KOPT-K1 (cell line): Measurements from ENCODE around the gene AGBL5.
A peak's percentile ranks its signal among the peaks of the same experiment; 100 is the strongest.

Experiments used
- H3K27ac ChIP-seq: fragments of 200-600 bp; sonication (generic); 2 replicates; pipeline ENCODE4 v1.5.1; 2016; ENCODE audit warnings: antibody characterized with exemption, mild to moderate bottlenecking, low read depth, low read length; ENCODE audit not compliant: poor library complexity, severe bottlenecking
- H3K36me3 ChIP-seq: fragments of 200-600 bp; sonication (generic); 2 replicates; pipeline ENCODE4 v1.5.1; 2017; ENCODE audit warnings: antibody characterized with exemption, mild to moderate bottlenecking, low read length, moderate library complexity; ENCODE audit not compliant: insufficient read depth
- H3K9me3 ChIP-seq: fragments of 200-600 bp; sonication (generic); 2 replicates; pipeline ENCODE4 v1.5.1; 2017; ENCODE audit warnings: antibody characterized with exemption, low read length, mild to moderate bottlenecking; ENCODE audit not compliant: insufficient read depth, poor library complexity, severe bottlenecking

AGBL5 gene

DNA sequence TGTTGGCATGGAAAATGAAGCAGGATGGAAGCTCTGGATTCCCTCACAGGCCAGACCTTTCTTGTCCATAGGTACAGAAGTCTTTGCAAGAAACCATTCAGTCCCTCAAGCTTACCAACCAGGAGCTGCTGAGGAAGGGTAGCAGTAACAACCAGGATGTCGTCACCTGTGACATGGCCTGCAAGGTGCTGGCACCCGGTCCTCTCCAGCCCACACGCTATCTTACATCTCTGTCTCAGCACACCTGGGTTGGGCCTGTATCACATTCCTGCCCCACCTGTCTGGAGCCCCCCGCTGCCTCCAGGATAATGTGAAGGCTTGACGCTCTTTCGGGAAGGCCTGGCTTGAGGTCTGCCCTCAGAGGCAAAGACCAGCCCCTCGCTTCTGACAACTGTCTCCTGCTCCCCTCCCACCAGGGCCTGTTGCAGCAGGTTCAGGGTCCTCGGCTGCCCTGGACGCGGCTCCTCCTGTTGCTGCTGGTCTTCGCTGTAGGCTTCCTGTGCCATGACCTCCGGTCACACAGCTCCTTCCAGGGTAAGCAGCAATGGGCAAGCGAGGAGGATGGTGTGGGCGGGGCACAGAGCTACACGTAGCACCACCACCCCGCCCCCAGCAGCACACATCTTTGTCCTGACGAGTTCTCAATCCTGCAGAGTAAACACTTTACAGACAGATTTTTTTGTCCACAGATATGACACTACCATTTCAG is 12.7 kb upstream of the AGBL5 start:
- Histone ChIP-seq H3K9me3 (no peaks in the 10 kb centered on the region), H3K36me3 (peaks cover 88% of the 10 kb centered on the region), H3K27ac (no peak overlapping the region)

DNA sequence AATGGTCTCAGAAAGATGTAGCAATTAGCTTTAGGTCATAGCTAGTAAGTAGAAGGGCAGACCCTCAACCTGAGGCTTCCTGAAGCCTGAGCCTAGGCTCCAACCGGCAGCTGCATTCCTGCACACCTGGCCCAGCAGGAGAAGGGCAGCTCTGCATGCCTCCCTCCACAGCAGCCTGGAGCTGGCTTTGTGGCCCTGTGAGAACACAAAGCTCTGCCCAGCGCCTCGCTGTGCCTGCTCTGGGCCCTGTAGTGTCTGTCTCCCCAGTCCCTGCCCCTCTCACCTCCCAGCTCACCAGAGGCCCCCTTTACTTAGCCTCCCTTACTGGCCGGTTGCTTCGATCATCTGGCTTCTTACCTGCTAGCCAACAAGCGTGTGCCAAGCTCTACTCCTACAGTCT is 12.0 kb upstream of the AGBL5 start:
- H3K27ac ChIP-seq, result no peak overlapping the region
- H3K36me3 ChIP-seq, result peaks cover 88% of the 10 kb centered on the region
- no peaks in the 10 kb centered on the region for H3K9me3 ChIP-seq

DNA sequence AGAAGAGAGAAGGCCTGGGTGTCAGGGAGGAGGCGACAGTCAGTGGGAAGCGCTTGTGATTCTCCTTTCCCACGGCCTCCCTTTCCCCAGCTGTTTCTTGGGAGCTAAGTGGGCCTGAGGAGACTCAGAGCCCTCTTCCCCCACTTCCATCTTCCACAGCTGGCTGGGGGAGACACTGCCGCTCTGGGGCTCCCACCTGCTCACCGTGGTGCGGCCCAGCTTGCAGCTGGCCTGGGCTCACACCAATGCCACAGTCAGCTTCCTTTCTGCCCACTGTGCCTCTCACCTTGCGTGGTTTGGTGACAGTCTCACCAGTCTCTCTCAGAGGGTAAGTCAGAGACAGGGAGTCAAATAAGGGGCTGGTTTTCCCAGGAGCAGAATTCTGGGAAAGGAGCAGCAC is 11.6 kb upstream of the AGBL5 start:
- Histone ChIP-seq H3K36me3 (peaks cover 85% of the 10 kb centered on the region), H3K9me3 (no peaks in the 10 kb centered on the region), H3K27ac (no peak overlapping the region)

DNA sequence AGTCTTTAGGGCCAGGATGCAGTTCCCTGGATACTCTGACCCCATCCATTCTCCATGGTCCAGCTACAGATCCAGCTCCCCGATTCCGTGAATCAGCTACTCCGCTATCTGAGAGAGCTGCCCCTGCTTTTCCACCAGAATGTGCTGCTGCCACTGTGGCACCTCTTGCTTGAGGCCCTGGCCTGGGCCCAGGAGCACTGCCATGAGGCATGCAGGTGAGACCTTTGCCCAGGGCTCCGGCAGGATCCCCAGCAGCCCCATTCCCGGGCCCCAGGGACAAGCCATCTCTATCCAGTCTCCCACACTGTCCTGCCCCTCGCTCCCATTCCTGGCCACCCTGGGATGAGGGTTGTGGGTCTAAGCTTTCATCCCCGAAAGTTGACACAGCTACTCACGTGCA is 11.2 kb upstream of the AGBL5 start:
- Histone ChIP-seq H3K27ac (no peak overlapping the region), H3K36me3 (peaks cover 81% of the 10 kb centered on the region), H3K9me3 (no peaks in the 10 kb centered on the region)

DNA sequence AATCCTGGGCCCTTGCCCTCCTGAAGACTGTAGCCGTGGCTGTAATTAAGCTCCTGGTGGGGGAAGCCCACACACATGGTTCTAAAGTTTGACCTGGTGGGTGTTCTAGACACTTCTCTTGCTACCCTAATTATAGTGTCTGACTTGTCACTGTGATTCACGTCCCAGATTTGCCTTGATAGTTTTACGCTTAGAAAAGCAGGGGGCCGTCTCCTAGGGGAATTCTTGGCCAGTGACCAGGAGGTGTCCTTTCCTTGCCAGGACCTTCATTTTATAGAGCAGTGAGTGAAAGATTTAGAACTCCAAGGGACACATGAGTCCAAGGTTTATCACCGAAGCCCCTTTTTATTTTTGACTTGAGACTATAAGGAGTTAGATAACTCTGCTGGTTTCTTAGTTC is 9.7 kb upstream of the AGBL5 start:
- peaks cover 67% of the 10 kb centered on the region for H3K36me3 ChIP-seq
- H3K27ac ChIP-seq, result no peak overlapping the region

DNA sequence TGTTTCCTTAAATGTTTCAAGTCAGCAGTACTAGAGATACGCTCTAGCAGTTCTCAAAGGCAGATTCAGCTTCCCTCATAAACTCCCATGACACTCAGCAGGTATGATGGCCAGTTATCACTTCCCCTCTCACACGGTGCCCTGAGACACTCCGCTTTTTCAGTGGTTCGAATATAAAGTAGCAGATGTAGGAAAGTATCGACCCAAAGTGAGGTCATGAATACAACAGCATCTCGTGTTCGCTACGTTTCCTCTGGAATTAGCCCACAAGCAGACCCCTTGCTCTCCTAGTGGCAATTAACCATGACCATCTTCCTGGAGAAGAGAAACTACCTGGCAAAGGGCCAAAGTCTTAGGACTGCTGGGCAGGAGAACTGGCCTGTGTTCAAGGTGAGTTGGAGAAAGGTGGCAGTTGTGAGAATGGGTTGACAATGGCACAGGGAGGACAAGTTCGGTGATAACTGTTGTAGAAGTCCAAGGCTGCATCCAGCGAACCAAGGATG is 9.3 kb upstream of the AGBL5 start:
- Histone ChIP-seq H3K36me3 (peaks cover 62% of the 10 kb centered on the region), H3K9me3 (no peaks in the 10 kb centered on the region), H3K27ac (no peak overlapping the region)

More for the DNA sequence above, 9.7 kb upstream of the AGBL5 start:
- no peaks in the 10 kb centered on the region for H3K9me3 ChIP-seq

DNA sequence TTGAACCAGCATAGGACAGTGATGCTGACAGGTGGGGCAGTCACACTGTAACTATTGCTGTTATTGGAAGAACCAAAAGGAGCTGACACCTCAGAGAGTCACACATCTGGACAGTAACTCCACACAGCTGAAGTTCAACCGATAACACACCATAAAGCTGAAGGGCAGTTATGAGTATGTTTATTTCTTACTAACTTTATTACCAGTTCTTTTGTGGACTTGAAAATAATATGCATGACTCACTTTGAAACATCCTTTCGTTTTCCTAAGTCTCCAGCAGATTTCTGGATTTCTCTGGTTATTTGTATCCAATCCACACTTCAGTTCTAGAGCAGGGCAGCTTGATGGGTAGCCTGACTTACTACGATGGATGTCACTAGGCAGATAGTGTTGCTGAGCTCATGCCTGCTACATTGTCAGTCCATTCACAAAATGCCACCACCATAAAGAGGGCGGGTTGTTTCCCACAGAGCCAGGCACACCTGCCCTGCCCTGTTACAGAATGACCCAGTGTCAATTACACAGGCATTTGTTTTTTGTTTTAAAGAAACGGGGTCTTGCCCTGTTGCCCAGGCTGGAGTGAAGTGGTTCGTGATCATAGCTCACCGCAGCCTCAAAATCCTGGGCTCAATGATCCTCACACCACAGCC is 8.4 kb upstream of the AGBL5 start:
- no peaks in the 10 kb centered on the region for H3K9me3 ChIP-seq
- H3K36me3 ChIP-seq, result peaks cover 53% of the 10 kb centered on the region
- H3K27ac ChIP-seq, result no peak overlapping the region

DNA sequence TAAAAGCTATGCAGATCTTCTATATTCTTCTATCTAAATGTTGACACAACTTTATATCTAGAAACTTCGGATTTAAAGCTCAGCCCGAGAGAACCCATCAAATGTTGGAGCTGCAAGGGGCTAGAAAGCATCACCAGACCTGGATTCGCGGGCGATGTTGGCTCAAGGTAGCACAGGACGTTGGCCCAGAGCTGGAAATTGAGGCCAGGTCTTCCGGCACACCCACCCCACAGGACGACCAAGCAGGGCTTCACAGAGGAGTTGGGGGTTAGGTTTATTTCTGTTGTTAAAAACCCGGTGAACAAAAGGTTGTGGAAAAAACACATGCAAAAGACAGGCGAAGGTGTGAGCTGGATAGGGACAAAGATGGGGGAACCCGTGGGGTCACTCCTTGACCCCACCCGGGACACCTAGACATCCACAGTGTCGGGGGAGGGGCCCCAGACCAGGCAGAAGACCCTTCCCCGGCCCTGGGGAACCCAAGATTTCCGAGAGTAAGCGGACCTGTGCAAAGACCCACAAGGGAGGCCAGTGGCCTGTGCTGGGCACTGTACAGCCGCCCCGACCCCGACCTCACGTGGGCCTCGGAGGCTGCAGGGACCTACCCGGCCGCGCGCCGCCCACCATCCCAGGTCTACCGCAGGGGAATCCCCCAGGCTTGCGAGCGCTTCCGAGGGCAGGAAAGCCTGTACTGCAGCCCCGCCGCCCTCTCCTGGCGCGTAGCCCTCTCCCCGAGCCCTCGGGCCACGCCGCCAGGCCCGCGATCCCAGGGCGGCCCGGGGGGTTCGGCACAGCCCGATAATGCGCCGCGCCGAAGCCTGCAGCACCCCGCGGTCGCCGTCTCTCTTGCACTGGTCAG is 1.8 kb upstream of the AGBL5 start:
- H3K36me3 ChIP-seq, result peaks cover 15% of the 10 kb centered on the region
- H3K9me3 ChIP-seq, result no peaks in the 10 kb centered on the region
- peak overlapping the region; percentile 88 for H3K27ac ChIP-seq

DNA sequence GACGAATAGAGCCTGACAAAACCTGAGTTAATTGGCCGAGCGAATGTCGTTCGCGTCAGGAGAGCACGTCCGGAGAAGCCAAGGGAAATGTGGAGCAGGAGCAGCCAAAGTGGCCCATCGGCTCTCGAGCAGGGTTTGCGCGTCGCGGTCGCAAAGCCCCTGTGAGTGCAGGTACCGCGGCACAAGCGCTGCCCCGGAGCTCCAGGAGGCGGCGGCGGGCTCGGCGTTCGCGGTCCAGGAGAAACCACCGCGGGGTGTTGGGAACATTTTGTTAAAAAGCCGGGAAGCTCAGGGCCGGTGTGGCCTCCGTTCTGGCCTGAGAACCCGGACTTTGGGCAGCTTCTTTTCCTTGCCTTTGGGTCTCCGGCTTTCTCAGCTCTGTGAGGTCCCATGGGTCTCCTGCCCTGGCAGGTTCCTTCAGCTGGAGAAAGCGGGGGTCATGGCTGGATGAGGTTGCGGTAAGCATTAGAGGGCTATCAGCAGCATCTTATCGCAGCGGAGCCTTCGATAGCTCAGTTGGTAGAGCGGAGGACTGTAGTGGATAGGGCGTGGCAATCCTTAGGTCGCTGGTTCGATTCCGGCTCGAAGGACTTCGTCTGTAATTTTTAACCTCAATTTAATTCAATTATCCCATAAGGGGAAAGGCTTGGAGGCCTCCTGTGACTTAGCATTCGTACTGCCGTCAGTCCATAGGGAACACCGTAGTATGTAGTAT is 1.0 kb upstream of the AGBL5 start:
- peak overlapping the region; percentile 88 for H3K27ac ChIP-seq
- peaks cover 23% of the 10 kb centered on the region for H3K36me3 ChIP-seq
- H3K9me3 ChIP-seq, result no peaks in the 10 kb centered on the region

DNA sequence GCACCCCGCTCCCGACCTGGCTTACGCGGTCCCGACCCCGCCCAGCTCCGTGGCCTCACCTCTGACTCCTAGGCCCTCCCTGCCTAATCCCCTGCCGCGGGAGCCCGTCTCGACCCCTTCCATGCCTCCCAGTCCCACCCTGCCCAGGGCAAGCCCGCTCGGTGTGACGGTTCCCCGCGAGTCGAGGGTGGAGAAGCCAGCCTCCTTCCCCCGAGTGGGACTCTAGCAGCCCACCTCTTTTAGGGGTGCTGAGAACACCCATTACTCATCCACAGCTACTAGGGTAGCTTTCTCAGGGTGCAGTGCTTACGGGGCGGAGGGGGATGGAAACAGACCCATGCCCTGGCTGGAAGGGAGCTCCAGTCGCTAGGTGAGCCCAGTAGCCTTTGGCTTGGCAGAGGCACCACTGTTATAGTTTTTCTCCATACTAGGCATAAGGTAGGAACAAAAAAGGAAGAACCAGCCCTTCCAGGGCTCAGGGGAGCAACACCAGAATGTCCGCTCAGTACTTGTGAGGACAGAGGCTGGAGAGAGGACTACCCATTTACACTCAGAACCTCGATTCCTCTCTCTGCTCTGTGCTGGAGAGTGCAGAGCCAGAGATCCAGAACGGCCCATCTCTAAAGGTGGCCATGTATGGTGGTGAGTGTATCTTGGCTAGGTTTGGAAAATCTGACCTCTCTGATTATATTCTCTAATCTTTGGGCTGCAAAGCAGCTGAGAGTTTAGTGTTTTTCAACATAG is 606 bp downstream of the AGBL5 start:
- H3K27ac ChIP-seq, result peak overlapping the region; percentile 88
- no peaks in the 10 kb centered on the region for H3K9me3 ChIP-seq
- peaks cover 39% of the 10 kb centered on the region for H3K36me3 ChIP-seq

DNA sequence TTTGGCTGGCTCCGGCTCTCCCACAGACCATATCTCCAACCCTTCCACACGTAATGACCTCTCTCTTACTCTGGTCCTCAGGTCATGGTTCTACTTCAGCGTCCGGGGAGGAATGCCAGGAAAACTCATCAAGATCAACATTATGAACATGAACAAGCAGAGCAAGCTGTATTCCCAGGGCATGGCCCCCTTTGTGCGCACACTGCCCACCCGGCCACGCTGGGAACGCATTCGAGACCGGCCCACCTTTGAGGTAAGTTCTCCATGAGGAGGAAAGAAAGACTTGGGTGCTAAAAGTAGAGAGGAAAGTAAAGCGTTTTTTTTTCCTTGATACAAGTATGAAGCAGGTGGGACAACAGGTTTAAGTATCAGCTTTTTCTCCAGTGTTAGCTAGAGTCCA is 1.9 kb downstream of the AGBL5 start:
- Histone ChIP-seq H3K36me3 (peaks cover 50% of the 10 kb centered on the region), H3K9me3 (no peaks in the 10 kb centered on the region), H3K27ac (no peak overlapping the region)

DNA sequence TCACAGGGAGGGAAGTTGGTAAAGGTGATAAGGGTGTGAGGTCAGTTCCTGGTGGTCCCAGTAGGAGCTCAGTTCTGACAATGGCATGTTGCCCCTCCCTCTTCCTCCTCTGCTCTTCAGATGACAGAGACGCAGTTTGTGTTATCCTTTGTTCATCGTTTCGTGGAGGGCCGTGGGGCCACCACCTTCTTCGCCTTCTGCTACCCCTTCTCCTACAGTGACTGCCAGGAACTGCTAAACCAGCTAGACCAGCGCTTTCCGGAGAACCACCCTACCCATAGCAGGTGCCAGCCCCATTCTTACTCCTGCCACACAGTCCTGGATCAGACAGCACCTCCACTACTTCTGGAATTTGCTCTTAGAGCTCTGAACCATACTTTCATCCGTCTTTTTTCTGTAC is 2.3 kb downstream of the AGBL5 start:
- Histone ChIP-seq H3K36me3 (peaks cover 54% of the 10 kb centered on the region), H3K9me3 (no peaks in the 10 kb centered on the region), H3K27ac (no peak overlapping the region)

DNA sequence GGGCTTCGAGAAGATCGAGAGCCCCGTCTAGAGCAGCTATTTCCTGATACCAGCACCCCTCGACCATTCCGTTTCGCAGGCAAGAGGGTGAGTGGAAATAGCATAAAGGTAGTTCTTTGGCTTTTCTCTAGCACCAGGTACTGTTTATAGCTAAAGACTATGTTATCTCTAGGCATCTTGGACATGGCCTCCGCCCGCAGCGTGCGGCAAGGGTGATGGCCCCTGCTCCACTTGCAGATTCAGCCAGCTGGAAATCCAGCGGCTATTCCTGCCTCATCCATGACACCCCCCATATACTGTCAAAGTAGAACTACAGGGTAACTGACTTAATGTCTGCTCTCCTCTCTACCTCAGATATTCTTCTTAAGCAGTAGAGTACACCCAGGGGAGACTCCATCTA is 3.3 kb downstream of the AGBL5 start:
- Histone ChIP-seq H3K36me3 (peaks cover 64% of the 10 kb centered on the region), H3K27ac (no peak overlapping the region), H3K9me3 (no peaks in the 10 kb centered on the region)

DNA sequence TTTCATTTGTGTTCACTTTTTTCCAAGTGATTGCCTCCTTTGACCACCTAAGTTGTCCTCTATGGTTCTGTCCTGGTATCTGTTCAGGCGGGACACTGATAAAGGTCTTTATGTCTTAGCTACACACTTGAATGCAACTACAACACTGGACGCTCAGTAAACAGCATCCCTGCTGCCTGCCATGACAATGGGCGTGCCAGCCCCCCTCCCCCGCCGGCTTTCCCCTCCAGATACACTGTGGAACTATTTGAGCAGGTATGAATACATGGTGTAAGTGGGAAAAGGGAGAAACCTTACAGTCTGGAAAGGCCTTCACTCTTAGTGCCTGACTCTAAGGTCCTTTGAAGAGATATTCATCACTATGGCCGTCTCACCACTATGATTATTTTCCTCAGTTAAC is 5.7 kb downstream of the AGBL5 start:
- no peak overlapping the region for H3K27ac ChIP-seq
- H3K36me3 ChIP-seq, result peaks cover 75% of the 10 kb centered on the region
- no peaks in the 10 kb centered on the region for H3K9me3 ChIP-seq
